ENCODE data around the gene MRPL58. TPM values are rescaled to one million over a fixed set of nuclear protein-coding genes. Genes with fewer than 3 reads are reported as not detected.
A peak's percentile ranks its signal among the peaks of the same experiment; 100 is the strongest.

Gene MRPL58
- total RNA-seq, 3 donors from 2014 or later (not counting 1 experiment from before 2014, with no cell fraction given) = 9.0 to 15.7 (median 12.9) TPM

- H3K4me1 Mint-ChIP-seq = peaks cover 31 to 43% of the 10 kb centered on the region in 2 donors
Measured at GRCh38 chr17:75031972-75032719, 19.7 kb downstream of the MRPL58 start.

DNA sequence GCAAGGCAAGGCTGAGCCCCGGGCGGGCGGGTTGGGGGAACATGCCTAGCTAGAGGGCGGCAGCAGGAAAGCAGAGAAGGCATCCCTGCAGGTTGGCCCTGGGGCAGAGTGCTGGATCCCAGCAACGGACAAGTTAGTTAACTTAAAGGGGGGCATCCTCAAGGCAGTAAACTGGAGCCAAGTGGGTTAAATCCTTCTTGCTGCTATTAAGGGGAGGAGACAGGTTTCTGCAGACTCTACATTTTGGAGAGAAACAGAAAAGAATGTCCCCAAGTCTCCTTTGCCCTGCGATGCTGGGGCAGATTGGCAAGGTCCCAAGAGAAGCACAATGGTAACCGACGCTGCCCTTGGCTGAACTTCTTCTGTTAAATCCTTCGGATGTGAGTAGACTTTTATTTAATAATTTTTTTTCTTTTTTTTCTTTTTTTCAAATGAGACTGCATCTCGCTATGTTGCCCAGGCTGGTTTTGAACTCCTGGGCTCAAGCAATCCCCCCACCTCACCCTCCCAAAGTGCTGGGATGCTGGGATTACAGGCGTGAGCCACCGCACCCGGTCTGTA lies 20.3 kb downstream of the MRPL58 start:
- Histone ChIP-seq H3K27me3 (ENCODE audit: control insufficient read depth, insufficient read depth, low read length) (no peaks in the 10 kb centered on the region), H3K9me3 (ENCODE audit: control insufficient read depth, insufficient read depth, low read length) (no peaks in the 10 kb centered on the region), H3K4me1 (ENCODE audit: control insufficient read depth, insufficient read depth, low read length) (peaks cover 46% of the 10 kb centered on the region), H3K27ac (ENCODE audit: low read length) (no peak overlapping the region), H3K4me3 (ENCODE audit: low read length) (no peak overlapping the region), H3K36me3 (ENCODE audit: control insufficient read depth, insufficient read depth, low read length) (no peaks in the 10 kb centered on the region)
- peak overlapping the region; percentile 60 to 83 for H3K27ac Mint-ChIP-seq
- ATAC-seq = peak; percentile 1 to 4 (median 4)
- intact Hi-C loops (cut with micrococcal nuclease) = no loop called here
- H3K4me3 Mint-ChIP-seq = peak overlapping the region; percentile 57
- DNase-seq = peak in 1 of 2 donors; percentile 63
- H3K9me3 Mint-ChIP-seq = no peaks in the 10 kb centered on the region
- no peak for TF ChIP-seq CTCF (IDR thresholded peaks at IDR 0.05)
- peaks cover 31 to 43% of the 10 kb centered on the region in 2 donors for H3K4me1 Mint-ChIP-seq
- 5% methylated on average over 8 of the region's 13 CpGs for WGBS (ENCODE audit: insufficient coverage)
- H3K36me3 Mint-ChIP-seq = no peaks in the 10 kb centered on the region
- H3K27me3 Mint-ChIP-seq (ENCODE audit: low read depth in 2 of 2) = peaks cover 0 to 11% of the 10 kb centered on the region in 2 donors

More at GRCh38 chr17:75031972-75032719, 19.7 kb downstream of the MRPL58 start:
- H3K27ac Mint-ChIP-seq = peak overlapping the region; percentile 60 to 83
- H3K27me3 Mint-ChIP-seq (ENCODE audit: low read depth in 2 of 2) = peaks cover 0 to 11% of the 10 kb centered on the region in 2 donors
- H3K4me3 Mint-ChIP-seq = peak overlapping the region; percentile 82
- Histone ChIP-seq H3K4me3 (ENCODE audit: low read length) (no peak overlapping the region), H3K27me3 (ENCODE audit: control insufficient read depth, insufficient read depth, low read length) (no peaks in the 10 kb centered on the region), H3K4me1 (ENCODE audit: control insufficient read depth, insufficient read depth, low read length) (peaks cover 46% of the 10 kb centered on the region), H3K9me3 (ENCODE audit: control insufficient read depth, insufficient read depth, low read length) (no peaks in the 10 kb centered on the region), H3K27ac (ENCODE audit: low read length) (no peak overlapping the region), H3K36me3 (ENCODE audit: control insufficient read depth, insufficient read depth, low read length) (no peaks in the 10 kb centered on the region)
- no peak for TF ChIP-seq CTCF (IDR thresholded peaks at IDR 0.05)
- WGBS (ENCODE audit: insufficient coverage) = 12% methylated on average over 10 of the region's 10 CpGs
- intact Hi-C loops (cut with micrococcal nuclease) = no loop called here
- H3K9me3 Mint-ChIP-seq = no peaks in the 10 kb centered on the region
- ATAC-seq = peak; percentile 57 to 59 (median 58)
- peak; percentile 37 to 85 for DNase-seq
- H3K36me3 Mint-ChIP-seq = no peaks in the 10 kb centered on the region

- Histone ChIP-seq H3K36me3 (ENCODE audit: control insufficient read depth, insufficient read depth, low read length) (peaks cover 2% of the 10 kb centered on the region), H3K4me3 (ENCODE audit: low read length) (peak overlapping the region; percentile 83), H3K4me1 (ENCODE audit: control insufficient read depth, insufficient read depth, low read length) (peaks cover 46% of the 10 kb centered on the region), H3K9me3 (ENCODE audit: control insufficient read depth, insufficient read depth, low read length) (no peaks in the 10 kb centered on the region), H3K27me3 (ENCODE audit: control insufficient read depth, insufficient read depth, low read length) (no peaks in the 10 kb centered on the region), H3K27ac (ENCODE audit: low read length) (no peak overlapping the region)
- Mint-ChIP-seq H3K27ac (peak overlapping the region; percentile 96 to 98), H3K9me3 (no peaks in the 10 kb centered on the region), H3K4me1 (peaks cover 31 to 43% of the 10 kb centered on the region in 2 donors), H3K4me3 (peak overlapping the region; percentile 94), H3K36me3 (peaks cover 2% of the 10 kb centered on the region), H3K27me3 (ENCODE audit: low read depth in 2 of 2) (peaks cover 0 to 11% of the 10 kb centered on the region in 2 donors)
- under 1% methylated on average over 36 of the region's 36 CpGs for WGBS (ENCODE audit: insufficient coverage)
- ATAC-seq = peak; percentile 55 to 59 (median 55)
- TF ChIP-seq CTCF (IDR thresholded peaks at IDR 0.05) = no peak
- intact Hi-C loops (cut with micrococcal nuclease) = no loop called here
- DNase-seq = peak; percentile 85 to 92
Measured at GRCh38 chr17:75033346-75034235, 21.1 kb downstream of the MRPL58 start.

Measured in natural killer cell (primary cell).